K562 (cell line): ENCODE results near the gene KNCN. TPM values are rescaled to one million over a fixed set of nuclear protein-coding genes. Genes with fewer than 3 reads are reported as not detected.

ENCODE experiments used
- ATAC-seq: fragments of 200-7000 bp; cut with Tn5 transposase; 3 replicates; pipeline ENCODE4 v1.9.1; 2020; ENCODE audit warnings: moderate library complexity
- BruUV-seq: library from RNA; stranded (reverse); fragments of 400-500 nt; replicated peaks from 2 replicates; lab custom pipeline; 2021; lab: Mats Ljungman, UMichigan
- CTCF ChIA-PET: fragments of 300-600 bp; formaldehyde crosslinking; extraction: SDS; loops from one replicate; lab custom pipeline; 2021; ENCODE audit warnings: low intra/inter-chr PET ratio; lab: Yijun Ruan, JAX
- POLR2A ChIA-PET: fragments of 300-600, 350-650 bp; sonication (Branson Sonifier 250); formaldehyde crosslinking; extraction: SDS; loops from one replicate; lab custom pipeline; 2021; ENCODE audit warnings: antibody characterized with exemption, inconsistent platforms; lab: Yijun Ruan, JAX
- DNase-seq, 4 experiments: peaks; one replicate each; pipeline versions ENCODE4 v3.0.0 to v3.0.0-alpha.2; 2011 to 2018; ENCODE audit warnings: low spot score in 3 of 4, mixed read lengths in 3 of 4; ENCODE audit errors: extremely low read depth in 1 of 4
- FAIRE-seq: peaks from 2 replicates; lab custom pipeline; 2011; peaks lifted over from hg19 to GRCh38; lab: Jason Lieb, UNC
- H2AFZ ChIP-seq: 2 replicates; pipeline ENCODE4 v1.6.0; 2011; ENCODE audit warnings: low read depth, low read length, control low read depth, inconsistent platforms
- H3K27ac ChIP-seq: fragments of 200-600 bp; 3 replicates; pipeline ENCODE4 v1.8.0; 2011; ENCODE audit warnings: low read depth, mild to moderate bottlenecking, control low read depth, inconsistent platforms, low read length, moderate library complexity, mixed read lengths; ENCODE audit errors: extremely low read depth
- H3K27me3 ChIP-seq, 2 experiments: fragments of 300-600 bp in 1 of 2; 2 replicates in 1 of 2; 3 replicates in 1 of 2; pipeline versions ENCODE4 v1.6.0 to v1.8.0; 2011; ENCODE audit warnings: inconsistent platforms in 2 of 2, low read length in 2 of 2, mild to moderate bottlenecking in 1 of 2, mixed read lengths in 1 of 2, moderate library complexity in 1 of 2; ENCODE audit not compliant: control insufficient read depth in 2 of 2, insufficient read depth in 2 of 2
- H3K36me3 ChIP-seq: fragments of 300-600 bp; 3 replicates; pipeline ENCODE4 v1.8.0; 2011; ENCODE audit warnings: mild to moderate bottlenecking, low read length, inconsistent platforms; ENCODE audit not compliant: control insufficient read depth, insufficient read depth
- H3K4me1 ChIP-seq, 2 experiments: fragments of 200-600 bp in 1 of 2; replicated peaks in 1 of 2; 2 replicates in 1 of 2; 3 replicates in 1 of 2; pipeline versions ENCODE4 v1.5.1 to v1.8.0; 2011; ENCODE audit warnings: inconsistent platforms in 2 of 2, low read length in 2 of 2, mild to moderate bottlenecking in 1 of 2, mixed read lengths in 1 of 2, moderate library complexity in 1 of 2; ENCODE audit not compliant: control insufficient read depth in 2 of 2, insufficient read depth in 2 of 2
- H3K4me2 ChIP-seq: 2 replicates; pipeline ENCODE4 v1.6.1; 2011; ENCODE audit warnings: low read length, control low read depth, inconsistent platforms, mixed read lengths; ENCODE audit not compliant: insufficient read depth
- H3K4me3 ChIP-seq: fragments of 200-600 bp; sonication (generic), shearing (Covaris generic); 2 replicates; pipeline ENCODE4 v1.5.1; 2016; ENCODE audit warnings: control low read depth, inconsistent platforms
- H3K79me2 ChIP-seq: fragments of 200-600 bp; 3 replicates; pipeline ENCODE4 v1.8.0; 2011; ENCODE audit warnings: low read length, inconsistent platforms; ENCODE audit not compliant: control insufficient read depth, insufficient read depth
- H3K9ac ChIP-seq, 2 experiments: 2 replicates each; pipeline versions ENCODE4 v1.6.0 to v1.6.1; 2011; ENCODE audit warnings: low read depth in 2 of 2, low read length in 2 of 2, control low read depth in 1 of 2, inconsistent platforms in 1 of 2, mild to moderate bottlenecking in 1 of 2, mixed read lengths in 1 of 2; ENCODE audit not compliant: insufficient read depth in 1 of 2
- H3K9me1 ChIP-seq: one replicate; pipeline ENCODE4 v1.6.0; 2011; ENCODE audit warnings: inconsistent platforms, mild to moderate bottlenecking, low read length, moderate library complexity; ENCODE audit not compliant: control insufficient read depth, insufficient read depth
- H3K9me3 ChIP-seq: replicated peaks from 2 replicates; pipeline ENCODE4 v1.5.1; 2011; ENCODE audit warnings: low read depth, low read length, inconsistent platforms; ENCODE audit not compliant: control insufficient read depth, insufficient read depth
- H4K20me1 ChIP-seq: replicated peaks from 2 replicates; pipeline ENCODE4 v1.6.1; 2011; ENCODE audit warnings: low read length, inconsistent platforms, mixed read lengths; ENCODE audit not compliant: control insufficient read depth, insufficient read depth
- CBFB ChIP-seq: sonication (generic); formaldehyde crosslinking; IDR thresholded peaks from 2 replicates; pipeline ENCODE4 v1.4.0; 2020; ENCODE audit warnings: mild to moderate bottlenecking, missing genetic modification reagents
- FOXA3 ChIP-seq, 2 experiments: fragments of 450-650 bp in 1 of 2; sonication (generic) in 1 of 2; formaldehyde crosslinking; IDR thresholded peaks in 1 of 2; conservative IDR thresholded peaks in 1 of 2; 2 replicates each; pipeline versions ENCODE4 v1.4.0 to v1.8.0; 2020 to 2022; ENCODE audit warnings: mild to moderate bottlenecking in 2 of 2, missing genetic modification reagents in 1 of 2
- HNRNPH1 ChIP-seq: fragments of 200-400 bp; formaldehyde crosslinking; optimal IDR thresholded peaks from 2 replicates; pipeline ENCODE3; 2017; ENCODE audit warnings: low read depth, mild to moderate bottlenecking, low read length, moderate library complexity
- KDM5B ChIP-seq: fragments of 200-600 bp; sonication (generic); IDR thresholded peaks from 2 replicates; pipeline ENCODE4 v1.6.1; 2012; ENCODE audit warnings: low read depth, mild to moderate bottlenecking, moderate library complexity, low read length, control low read depth, inconsistent platforms; ENCODE audit not compliant: insufficient replicate concordance
- RBM34 ChIP-seq: fragments of 200-400 bp; formaldehyde crosslinking; IDR thresholded peaks from 2 replicates; pipeline ENCODE4 v1.6.1; 2018; ENCODE audit warnings: low read length, borderline replicate concordance; ENCODE audit not compliant: insufficient read depth
- SAFB2 ChIP-seq: fragments of 200-400 bp; formaldehyde crosslinking; IDR thresholded peaks from 2 replicates; pipeline ENCODE4 v1.6.1; 2018; ENCODE audit warnings: borderline replicate concordance, low read length, low read depth, moderate library complexity; ENCODE audit not compliant: severe bottlenecking
- TRIM28 ChIP-seq: fragments of 450-650 bp; IDR thresholded peaks from 2 replicates; pipeline ENCODE4 v1.6.1; 2017
- ZKSCAN8 ChIP-seq: fragments of 200-800 bp; sonication (Bioruptor generic); IDR thresholded peaks from 2 replicates; pipeline ENCODE4 v1.6.1; 2016; ENCODE audit warnings: missing genetic modification characterization, missing compliant biosample characterization
- WGBS: fragments of 100-300 bp; shearing (Covaris generic); methylation state at CpG from one replicate; pipeline ENCODE4 v1.1.6; 2016; ENCODE audit warnings: low coverage, mixed read lengths; ENCODE audit not compliant: insufficient coverage; ENCODE audit errors: missing lambda C conversion rate; 5-methylcytosine and 5-hydroxymethylcytosine counted together
- in situ Hi-C: fragments of 300-500 bp; cut with MboI; formaldehyde crosslinking; loops from 4 replicates; pipeline ENCODE4 v1.15.0; 2018; ENCODE audit warnings: inconsistent platforms, mixed read lengths
- intact Hi-C: fragments of 100-400 bp; cut with micrococcal nuclease; formaldehyde crosslinking; loops from 2 replicates; pipeline ENCODE4 v1.14.2; 2022
- polyA plus RNA-seq, 8 experiments: library from polyadenylated mRNA; depleted of rRNA in 4 of 8; stranded (reverse) in 5 of 8; unstranded in 3 of 8; fragments of >200 nt; fragmentation: Nextera tagmentation in 2 of 8; fragmentation: Illumina TruSeq in 1 of 8; extraction: Ambion mirVana in 2 of 8; extraction: Trizol in 1 of 8; gene quantifications; 2 replicates each; pipeline versions ENCODE4 v1.2.1 to v1.2.3, GENCODE V29; 2011 to 2014; ENCODE audit warnings: inconsistent platforms in 1 of 8, missing spikeins in 1 of 8
- total RNA-seq, 7 experiments: library from RNA; depleted of rRNA in 6 of 7; stranded (reverse); fragments of >200 nt in 6 of 7; fragmentation: Illumina TruSeq in 2 of 7; extraction: Trizol in 2 of 7; gene quantifications; 2 replicates each; pipeline versions ENCODE4 v1.2.1 to v1.2.3, GENCODE V29; 2011 to 2021; ENCODE audit warnings: low replicate concordance in 1 of 7
- TF ChIP-seq, protein P1 (sequence below), 3 experiments: fragments of 200-800 bp in 1 of 3; sonication (Bioruptor generic) in 1 of 3; sonication (generic) in 1 of 3; formaldehyde crosslinking in 1 of 3; IDR thresholded peaks; 2 replicates each; pipeline versions ENCODE4 v1.6.1 to v1.8.0; 2016 to 2022; ENCODE audit warnings: mild to moderate bottlenecking in 2 of 3, missing compliant biosample characterization in 2 of 3, missing genetic modification characterization in 2 of 3, missing genetic modification reagents in 1 of 3
- TF ChIP-seq, protein P2 (sequence below): fragments of 250-450 bp; sonication (Bioruptor Pico); IDR thresholded peaks from 2 replicates; pipeline ENCODE4 v1.8.0; 2021; ENCODE audit warnings: borderline replicate concordance, mild to moderate bottlenecking, moderate library complexity; ENCODE audit not compliant: poor library complexity, severe bottlenecking

Gene KNCN
- total and polyA plus RNA-seq, 9 of the 15 experiments (the other 6 are each of a cell fraction or from before 2014, with no cell fraction given): not detected

DNA sequence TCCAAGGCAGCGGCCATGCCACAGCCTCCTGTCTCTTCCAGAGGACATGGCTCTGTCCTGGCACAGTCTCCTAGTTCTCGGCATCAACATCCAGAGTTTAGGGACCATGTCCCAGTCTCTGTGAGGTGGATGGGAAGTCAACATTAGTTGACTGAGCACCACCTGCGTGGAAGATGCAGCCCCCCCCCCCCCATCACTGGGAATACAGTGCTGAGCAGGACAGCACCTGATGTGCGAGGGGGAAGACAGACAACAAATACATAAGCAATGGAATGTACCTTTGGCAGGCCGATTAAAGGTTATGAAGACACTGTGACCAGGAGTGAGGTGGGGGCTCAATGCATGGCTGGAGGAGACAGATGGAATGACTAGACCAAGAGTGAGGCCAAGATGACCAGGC is 26.6 kb downstream of the KNCN start:
- no peak overlapping the region for H2AFZ ChIP-seq
- no peaks in the 10 kb centered on the region for H3K79me2 ChIP-seq
- peaks cover 4% of the 10 kb centered on the region for H3K9me1 ChIP-seq
- no peaks in the 10 kb centered on the region for H3K27me3 ChIP-seq
- H3K36me3 ChIP-seq: no peaks in the 10 kb centered on the region
- intact Hi-C loops (no loop called here), in situ Hi-C loops (loop anchor here (5.0 kb wide), 2 partner anchors 48 to 78 kb away; no protein-coding TSS in a partner anchor)
- H3K4me3 ChIP-seq: no peak overlapping the region
- no peaks in the 10 kb centered on the region for H4K20me1 ChIP-seq
- POLR2A ChIA-PET: no interaction called here
- peak overlapping the region in 1 of 2 experiments; percentile 5; a peak in 1 of 4 replicates for H3K9ac ChIP-seq
- no peaks in the 10 kb centered on the region for H3K9me3 ChIP-seq
- ATAC-seq: no peak
- TF ChIP-seq, protein P1, sequence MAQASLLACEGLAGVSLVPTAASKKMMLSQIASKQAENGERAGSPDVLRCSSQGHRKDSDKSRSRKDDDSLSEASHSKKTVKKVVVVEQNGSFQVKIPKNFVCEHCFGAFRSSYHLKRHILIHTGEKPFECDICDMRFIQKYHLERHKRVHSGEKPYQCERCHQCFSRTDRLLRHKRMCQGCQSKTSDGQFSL (CRISPR knock-in tag; IDR thresholded peaks at IDR 0.05): peak; percentile 92
- TF ChIP-seq, protein P1 (tag; IDR thresholded peaks at IDR 0.05): no peak
- no peak for TF ChIP-seq ZKSCAN8 (CRISPR knock-in tag)
- 0 out of 4 replicates have a peak, but pooled peaks of 1 of the 2 experiments have one; percentile 6 for TF ChIP-seq FOXA3 (CRISPR knock-in tag; conservative IDR thresholded peaks at IDR 0.05 in 1 of 2, IDR thresholded peaks at IDR 0.05 in 1 of 2)
- no peak for TF ChIP-seq TRIM28
- TF ChIP-seq, protein P2, sequence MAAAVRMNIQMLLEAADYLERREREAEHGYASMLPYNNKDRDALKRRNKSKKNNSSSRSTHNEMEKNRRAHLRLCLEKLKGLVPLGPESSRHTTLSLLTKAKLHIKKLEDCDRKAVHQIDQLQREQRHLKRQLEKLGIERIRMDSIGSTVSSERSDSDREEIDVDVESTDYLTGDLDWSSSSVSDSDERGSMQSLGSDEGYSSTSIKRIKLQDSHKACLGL (CRISPR knock-in tag): no peak
- TF ChIP-seq RBM34: no peak
- peak; percentile 4 for TF ChIP-seq KDM5B
- no peak for TF ChIP-seq HNRNPH1
- no peak for TF ChIP-seq SAFB2
- TF ChIP-seq CBFB (CRISPR knock-in tag): 0 out of 2 replicates have a peak, but pooled peaks have one; percentile 31
- H3K4me2 ChIP-seq: no peak overlapping the region
- BruUV-seq: no TSS peak
- WGBS: 70% methylated on average over 5 of the region's 5 CpGs
- no peak for DNase-seq
- FAIRE-seq: no peak
- H3K27ac ChIP-seq: no peak overlapping the region
- peaks cover 74 to 77% of the 10 kb centered on the region in 2 experiments for H3K4me1 ChIP-seq
- CTCF ChIA-PET: interaction anchor here (6.0 kb wide), 1 partner anchor 46 kb away, joined by 137 read pairs; no protein-coding TSS in a partner anchor
